Nephron progenitor cell (in vitro differentiated cells): Measurements from ENCODE around the gene DUSP11.
"Not testable (repeated sequence)": the region's sequence is repeated elsewhere in the genome, so short reads cannot be mapped to it uniquely, and the experiment has no call there.

ENCODE experiments used
- DNase-seq: peaks from one replicate; pipeline ENCODE4 v3.0.0; 2021
- H3K27ac Mint-ChIP-seq: 2 replicates; pipeline ENCODE4 v1.8.0; 2021; ENCODE audit warnings: mild to moderate bottlenecking, moderate library complexity, mixed read lengths
- H3K27me3 Mint-ChIP-seq: 2 replicates; pipeline ENCODE4 v1.8.0; 2021; ENCODE audit warnings: mild to moderate bottlenecking, low read depth, mixed read lengths; ENCODE audit not compliant: poor library complexity
- H3K36me3 Mint-ChIP-seq: 2 replicates; pipeline ENCODE4 v1.8.0; 2021; ENCODE audit warnings: low read depth, mixed read lengths
- H3K4me1 Mint-ChIP-seq: 2 replicates; pipeline ENCODE4 v1.8.0; 2021; ENCODE audit warnings: mixed read lengths
- H3K4me3 Mint-ChIP-seq: 2 replicates; pipeline ENCODE4 v1.8.0; 2021; ENCODE audit warnings: mild to moderate bottlenecking, moderate library complexity, mixed read lengths
- H3K9me3 Mint-ChIP-seq: 2 replicates; pipeline ENCODE4 v1.8.0; 2021; ENCODE audit warnings: mild to moderate bottlenecking, moderate library complexity, mixed read lengths
- TF ChIP-seq, protein P1 (sequence below): fragments of 200-600 bp; sonication (generic); IDR thresholded peaks from 2 replicates; pipeline ENCODE4 v1.5.0; 2021; ENCODE audit warnings: antibody characterized with exemption

DUSP11 gene

GRCh38 chr2:73718421-73718820 lies 61.5 kb downstream of the DUSP11 start:
- Mint-ChIP-seq H3K4me3 (no peak overlapping the region), H3K27ac (no peak overlapping the region), H3K9me3 (peaks cover 59% of the 10 kb centered on the region), H3K4me1 (no peaks in the 10 kb centered on the region), H3K36me3 (peaks cover 13% of the 10 kb centered on the region), H3K27me3 (peaks cover 44% of the 10 kb centered on the region)
- no peak for DNase-seq
- TF ChIP-seq, protein P1, sequence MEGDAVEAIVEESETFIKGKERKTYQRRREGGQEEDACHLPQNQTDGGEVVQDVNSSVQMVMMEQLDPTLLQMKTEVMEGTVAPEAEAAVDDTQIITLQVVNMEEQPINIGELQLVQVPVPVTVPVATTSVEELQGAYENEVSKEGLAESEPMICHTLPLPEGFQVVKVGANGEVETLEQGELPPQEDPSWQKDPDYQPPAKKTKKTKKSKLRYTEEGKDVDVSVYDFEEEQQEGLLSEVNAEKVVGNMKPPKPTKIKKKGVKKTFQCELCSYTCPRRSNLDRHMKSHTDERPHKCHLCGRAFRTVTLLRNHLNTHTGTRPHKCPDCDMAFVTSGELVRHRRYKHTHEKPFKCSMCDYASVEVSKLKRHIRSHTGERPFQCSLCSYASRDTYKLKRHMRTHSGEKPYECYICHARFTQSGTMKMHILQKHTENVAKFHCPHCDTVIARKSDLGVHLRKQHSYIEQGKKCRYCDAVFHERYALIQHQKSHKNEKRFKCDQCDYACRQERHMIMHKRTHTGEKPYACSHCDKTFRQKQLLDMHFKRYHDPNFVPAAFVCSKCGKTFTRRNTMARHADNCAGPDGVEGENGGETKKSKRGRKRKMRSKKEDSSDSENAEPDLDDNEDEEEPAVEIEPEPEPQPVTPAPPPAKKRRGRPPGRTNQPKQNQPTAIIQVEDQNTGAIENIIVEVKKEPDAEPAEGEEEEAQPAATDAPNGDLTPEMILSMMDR, result no peak

DNA sequence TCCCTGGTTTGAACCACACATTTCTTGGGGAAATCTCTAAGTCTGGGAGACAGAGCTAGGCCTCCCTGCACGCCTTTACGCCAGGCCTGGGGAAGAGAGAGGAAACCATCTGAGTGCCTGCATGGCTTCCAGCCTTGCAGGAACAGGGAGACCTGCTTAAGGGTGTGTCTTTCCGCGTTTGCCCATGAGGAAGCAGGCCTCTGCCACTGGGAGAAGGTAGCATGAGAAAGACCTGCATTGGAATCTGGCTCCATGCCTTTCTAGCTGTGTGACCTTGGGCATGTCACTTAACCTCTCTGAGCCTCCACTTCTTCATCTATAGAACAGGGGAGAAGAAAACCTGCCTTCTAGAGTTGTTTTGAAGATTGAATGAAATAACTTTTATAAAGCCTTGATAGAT lies 62.2 kb downstream of the DUSP11 start:
- H3K27ac Mint-ChIP-seq, H3K36me3 Mint-ChIP-seq, DNase-seq, H3K4me1 Mint-ChIP-seq, H3K4me3 Mint-ChIP-seq: not testable (repeated sequence)
- Mint-ChIP-seq H3K9me3 (peaks cover 53% of the 10 kb centered on the region), H3K27me3 (peaks cover 48% of the 10 kb centered on the region)

DNA sequence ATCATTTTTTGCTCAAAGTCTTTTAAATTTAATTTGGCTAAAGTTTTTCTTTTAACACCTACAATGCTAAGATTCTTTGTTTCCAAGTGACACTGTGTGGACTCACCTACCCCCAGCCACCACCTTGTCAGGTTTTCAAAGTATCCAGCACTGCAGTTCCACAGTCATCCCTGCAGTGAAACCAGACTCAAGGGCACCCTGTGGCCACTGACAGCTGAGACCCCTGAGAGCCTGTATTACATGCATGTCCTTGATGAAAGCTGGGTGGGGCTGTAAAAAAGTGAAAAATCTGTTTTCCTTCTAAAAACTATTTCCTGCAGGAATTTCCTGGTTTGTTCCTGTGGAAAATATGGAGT lies 62.7 kb downstream of the DUSP11 start:
- Mint-ChIP-seq H3K9me3 (peaks cover 48% of the 10 kb centered on the region), H3K4me3 (no peak overlapping the region), H3K27me3 (peaks cover 50% of the 10 kb centered on the region), H3K36me3 (peaks cover 6% of the 10 kb centered on the region), H3K4me1 (no peaks in the 10 kb centered on the region), H3K27ac (no peak overlapping the region)
- no peak for DNase-seq
- TF ChIP-seq, protein P1, result no peak

DNA sequence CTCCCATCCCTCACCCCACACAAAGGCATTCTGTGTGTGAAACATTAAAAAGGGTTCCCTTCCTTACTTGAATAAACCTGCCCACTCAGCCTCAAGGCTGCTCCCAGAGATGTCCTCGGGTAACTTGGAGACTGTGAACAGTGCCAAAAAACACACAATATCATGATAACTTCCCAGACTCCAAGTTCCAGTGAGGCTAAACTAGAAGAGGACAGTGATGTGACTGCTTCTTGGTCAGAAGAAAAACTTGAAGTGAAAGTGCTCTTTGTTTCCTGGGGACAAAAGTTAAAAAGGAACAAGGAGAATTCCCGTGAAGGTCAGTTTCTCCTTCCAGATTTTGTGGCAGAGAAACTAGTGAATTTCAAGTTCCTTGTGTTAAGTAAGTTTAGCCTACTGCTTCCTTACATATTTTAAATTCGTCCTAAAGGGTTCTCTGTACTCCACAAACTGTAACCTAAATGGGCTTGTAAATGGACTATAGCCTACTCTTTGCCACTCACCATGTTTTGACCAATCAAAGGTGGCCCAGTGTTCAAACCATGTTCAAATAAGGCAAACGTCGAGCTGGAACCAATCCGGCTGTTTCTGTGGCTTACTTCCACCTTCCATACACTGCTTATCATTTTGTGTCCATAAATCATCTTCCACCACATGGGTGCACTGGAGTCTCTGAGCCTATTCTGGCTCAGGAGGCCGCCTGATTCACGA lies 63.2 kb downstream of the DUSP11 start:
- no peak for DNase-seq
- H3K27ac Mint-ChIP-seq, result no peak overlapping the region
- H3K27me3 Mint-ChIP-seq, result peaks cover 55% of the 10 kb centered on the region
- peaks cover 6% of the 10 kb centered on the region for H3K36me3 Mint-ChIP-seq
- no peak overlapping the region for H3K4me3 Mint-ChIP-seq
- no peaks in the 10 kb centered on the region for H3K4me1 Mint-ChIP-seq
- H3K9me3 Mint-ChIP-seq, result peaks cover 45% of the 10 kb centered on the region
- TF ChIP-seq, protein P1, result no peak

GRCh38 chr2:73714091-73714490 lies 65.8 kb downstream of the DUSP11 start:
- Mint-ChIP-seq H3K9me3 (peaks cover 28% of the 10 kb centered on the region), H3K27ac (no peak overlapping the region), H3K4me3 (no peak overlapping the region), H3K36me3 (peaks cover under 1% of the 10 kb centered on the region), H3K4me1 (no peaks in the 10 kb centered on the region), H3K27me3 (peaks cover 74% of the 10 kb centered on the region)
- no peak for DNase-seq
- TF ChIP-seq, protein P1, result no peak
